ENCODE measurements around the gene NUMB. TPM values are rescaled to one million over a fixed set of nuclear protein-coding genes. Genes with fewer than 3 reads are reported as not detected.
A peak's percentile ranks its signal among the peaks of the same experiment; 100 is the strongest.

Gene NUMB
- total RNA-seq, 2 experiments from 2014 or later, result 18.6 to 87.8 TPM

DNA sequence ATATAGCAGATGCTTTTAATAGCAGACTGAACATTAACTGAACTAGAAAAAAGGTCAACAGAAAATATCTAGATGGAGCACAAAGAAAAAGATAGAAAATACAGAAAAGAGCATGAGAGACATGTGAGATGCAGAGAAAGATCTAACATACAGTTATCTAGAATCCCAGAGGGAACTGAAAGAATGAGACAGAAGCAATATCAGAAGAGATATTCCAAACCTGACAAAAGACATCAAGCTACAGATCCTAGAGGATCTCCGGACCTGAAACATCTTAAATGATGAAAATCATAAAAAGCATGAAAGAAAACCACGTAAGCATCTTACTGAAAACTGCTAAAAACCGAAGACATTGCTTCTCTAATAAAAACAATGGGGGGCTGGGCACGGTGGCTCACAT lies 75.0 kb downstream of the NUMB start:
- H4K20me1 ChIP-seq (ENCODE audit: insufficient read depth, low read length), result no peaks in the 10 kb centered on the region
- H3K9me2 ChIP-seq (ENCODE audit: insufficient read depth, low read length), result no peaks in the 10 kb centered on the region
- no peak overlapping the region for H3K27ac ChIP-seq (ENCODE audit: low read depth, low read length, poor library complexity, severe bottlenecking)
- H3K36me3 ChIP-seq (ENCODE audit: insufficient read depth, low read length), result peaks cover 18% of the 10 kb centered on the region
- ChIA-PET POLR2A (interaction anchor here (0.6 kb wide), 2 partner anchors 60 to 323 kb away, joined by 4 to 5 read pairs; no protein-coding TSS in a partner anchor), CTCF (ENCODE audit: unreplicated experiment) (no interaction called here)
- TF ChIP-seq CTCF (conservative IDR thresholded peaks at IDR 0.05; ENCODE audit: low read length), result no peak
- TF ChIP-seq EZH2phosphoT487 (IDR thresholded peaks at IDR 0.05; ENCODE audit: borderline replicate concordance, low read depth, low read length), result no peak
- no TSS peak for BruUV-seq (replicated peaks)
- no peak overlapping the region for H2AFZ ChIP-seq (ENCODE audit: low read length)
- peaks cover 2% of the 10 kb centered on the region; the same call in 1 of the 2 replicates for H3K79me2 ChIP-seq (ENCODE audit: insufficient read depth, low read depth, low read length)
- intact Hi-C loops (cut with micrococcal nuclease; ENCODE audit: unreplicated experiment), result no loop called here
- peaks cover 44% of the 10 kb centered on the region for H3K4me1 ChIP-seq (ENCODE audit: insufficient read depth, low read length, poor library complexity, severe bottlenecking)
- H3K4me3 ChIP-seq (ENCODE audit: low read depth, low read length, poor library complexity, severe bottlenecking), result no peak overlapping the region
- DNase-seq (ENCODE audit: low spot score), result no peak
- H3K9me3 ChIP-seq (ENCODE audit: low read length), result peaks cover 13% of the 10 kb centered on the region; the same call in 1 of the 2 replicates
- no peak overlapping the region for H3K4me2 ChIP-seq (ENCODE audit: low read length)

DNA sequence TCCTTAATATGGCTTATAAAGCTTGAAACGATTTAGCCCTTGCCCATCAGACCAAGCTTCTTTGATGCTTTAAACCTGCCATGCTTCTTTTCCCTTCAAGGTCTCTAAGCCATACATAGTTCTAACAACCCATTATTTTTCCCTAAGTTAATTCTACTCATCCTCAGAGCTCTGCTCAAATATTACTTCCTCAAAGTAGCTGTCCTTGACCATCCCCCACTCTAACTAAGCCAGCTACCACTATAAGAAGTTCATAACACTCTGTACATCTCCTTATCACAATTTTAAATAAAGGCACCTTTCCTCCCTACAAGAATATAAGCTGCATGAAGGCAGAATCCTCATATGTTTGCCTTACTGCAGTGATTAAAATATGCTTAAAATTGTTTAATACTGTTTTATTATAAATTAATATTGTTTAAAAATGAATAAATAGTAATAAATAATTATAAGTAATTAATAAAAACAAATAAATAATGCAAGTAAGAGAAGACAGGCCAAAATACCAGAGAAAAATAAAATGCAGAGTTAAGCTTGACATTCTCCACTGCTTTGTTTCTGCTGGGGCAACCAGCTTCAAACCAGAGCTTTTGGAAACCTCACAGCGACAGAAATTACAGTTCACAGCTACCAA lies 76.8 kb downstream of the NUMB start:
- no peak for TF ChIP-seq CTCF (conservative IDR thresholded peaks at IDR 0.05; ENCODE audit: low read length)
- no peak for TF ChIP-seq EZH2phosphoT487 (IDR thresholded peaks at IDR 0.05; ENCODE audit: borderline replicate concordance, low read depth, low read length)
- H3K79me2 ChIP-seq (ENCODE audit: insufficient read depth, low read depth, low read length), result no peaks in the 10 kb centered on the region; the same call in 1 of the 2 replicates
- 0 out of 2 replicates have a peak overlapping the region, but pooled peaks have one; percentile 7 for H3K4me2 ChIP-seq (ENCODE audit: low read length)
- CTCF ChIA-PET (ENCODE audit: unreplicated experiment), result no interaction called here
- H3K27ac ChIP-seq (ENCODE audit: low read depth, low read length, poor library complexity, severe bottlenecking), result no peak overlapping the region
- peaks cover 13% of the 10 kb centered on the region; the same call in 1 of the 2 replicates for H3K9me3 ChIP-seq (ENCODE audit: low read length)
- H3K36me3 ChIP-seq (ENCODE audit: insufficient read depth, low read length), result peaks cover 18% of the 10 kb centered on the region
- peak; percentile 27 for DNase-seq (ENCODE audit: low spot score)
- intact Hi-C loops (cut with micrococcal nuclease; ENCODE audit: unreplicated experiment), result no loop called here
- POLR2A ChIA-PET, result interaction anchor here (0.7 to 1.5 kb wide), 6 partner anchors 9 to 239 kb away, joined by 3 to 6 read pairs (median 3); no protein-coding TSS in a partner anchor
- H3K4me1 ChIP-seq (ENCODE audit: insufficient read depth, low read length, poor library complexity, severe bottlenecking), result peaks cover 28% of the 10 kb centered on the region
- no TSS peak for BruUV-seq (replicated peaks)
- no peaks in the 10 kb centered on the region for H4K20me1 ChIP-seq (ENCODE audit: insufficient read depth, low read length)
- H3K9me2 ChIP-seq (ENCODE audit: insufficient read depth, low read length), result no peaks in the 10 kb centered on the region
- H2AFZ ChIP-seq (ENCODE audit: low read length), result no peak overlapping the region
- H3K4me3 ChIP-seq (ENCODE audit: low read depth, low read length, poor library complexity, severe bottlenecking), result no peak overlapping the region

GRCh38 chr14:73376585-73376984 lies 81.8 kb downstream of the NUMB start:
- intact Hi-C loops (cut with micrococcal nuclease; ENCODE audit: unreplicated experiment), result no loop called here
- Histone ChIP-seq H3K9me3 (ENCODE audit: low read length) (no peaks in the 10 kb centered on the region), H3K36me3 (ENCODE audit: insufficient read depth, low read length) (no peaks in the 10 kb centered on the region), H3K27ac (ENCODE audit: low read depth, low read length, poor library complexity, severe bottlenecking) (no peak overlapping the region), H3K4me2 (ENCODE audit: low read length) (no peak overlapping the region), H2AFZ (ENCODE audit: low read length) (no peak overlapping the region), H3K4me3 (ENCODE audit: low read depth, low read length, poor library complexity, severe bottlenecking) (no peak overlapping the region), H3K79me2 (ENCODE audit: insufficient read depth, low read depth, low read length) (no peaks in the 10 kb centered on the region; the same call in 1 of the 2 replicates), H4K20me1 (ENCODE audit: insufficient read depth, low read length) (no peaks in the 10 kb centered on the region), H3K4me1 (ENCODE audit: insufficient read depth, low read length, poor library complexity, severe bottlenecking) (peaks cover 5% of the 10 kb centered on the region), H3K9me2 (ENCODE audit: insufficient read depth, low read length) (no peaks in the 10 kb centered on the region)
- BruUV-seq (replicated peaks), result no TSS peak
- TF ChIP-seq CTCF (conservative IDR thresholded peaks at IDR 0.05; ENCODE audit: low read length), result no peak
- TF ChIP-seq EZH2phosphoT487 (IDR thresholded peaks at IDR 0.05; ENCODE audit: borderline replicate concordance, low read depth, low read length), result no peak
- ChIA-PET CTCF (ENCODE audit: unreplicated experiment) (no interaction called here), POLR2A (interaction anchor here (1.1 kb wide), 1 partner anchor 9 kb away, joined by 7 read pairs; no protein-coding TSS in a partner anchor)
- no peak for DNase-seq (ENCODE audit: low spot score)
